NCI-H526 (cell line): ENCODE measurements around the gene SPSB3.

Experiments
- DNase-seq, 2 experiments: peaks; one replicate each; lab custom pipeline; 2025; lab: John Stamatoyannopoulos, UW

The SPSB3 gene

DNA sequence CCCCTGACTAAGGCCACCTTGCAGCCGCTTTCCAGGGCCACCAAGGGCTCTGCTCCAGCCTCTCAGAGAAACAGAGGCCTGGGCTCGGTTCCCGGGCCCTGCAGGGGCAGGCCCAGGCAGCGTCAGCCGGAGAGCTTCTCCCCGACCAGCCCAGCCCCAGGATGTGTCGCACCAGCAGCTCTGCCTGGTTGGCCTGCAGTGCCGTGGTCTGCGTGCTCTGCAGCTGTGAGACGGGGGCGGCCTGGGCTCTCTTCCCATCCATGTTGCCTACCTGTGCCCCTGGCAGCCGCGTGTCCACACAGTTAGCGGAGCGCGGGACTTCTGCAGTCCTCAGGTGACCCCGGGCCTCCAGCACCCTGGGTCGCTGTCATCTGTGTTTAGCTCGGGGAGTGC lies 6.3 kb upstream of the SPSB3 start:
- no peak for DNase-seq

DNA sequence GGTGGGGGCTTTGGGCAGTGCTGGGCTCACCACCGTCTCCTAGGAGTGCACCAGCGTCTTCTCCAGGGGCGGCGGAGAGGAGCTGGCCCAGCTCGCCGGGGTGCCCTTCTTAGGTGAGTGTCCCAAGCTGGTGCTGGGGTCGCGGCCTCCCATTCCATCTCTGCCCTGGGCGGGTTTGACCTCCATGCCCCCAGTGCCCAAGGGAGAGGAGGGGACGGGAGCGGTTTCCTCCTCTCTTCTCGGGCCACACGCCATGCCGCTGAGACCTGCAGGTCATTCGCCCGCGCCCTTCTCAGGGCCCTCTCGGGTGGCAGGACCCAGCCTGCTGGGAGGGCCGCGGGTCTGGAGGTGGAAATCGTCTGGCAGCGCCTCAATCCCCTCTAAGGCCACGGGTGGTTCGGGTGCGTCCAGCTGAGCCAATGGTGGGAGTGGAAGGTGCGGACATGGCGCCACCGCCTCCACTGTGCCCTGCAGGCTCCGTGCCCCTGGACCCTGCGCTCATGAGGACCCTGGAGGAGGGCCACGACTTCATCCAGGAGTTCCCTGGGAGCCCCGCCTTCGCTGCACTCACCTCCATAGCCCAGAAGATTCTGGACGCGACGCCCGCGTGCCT lies 5.8 kb upstream of the SPSB3 start:
- DNase-seq: no peak

DNA sequence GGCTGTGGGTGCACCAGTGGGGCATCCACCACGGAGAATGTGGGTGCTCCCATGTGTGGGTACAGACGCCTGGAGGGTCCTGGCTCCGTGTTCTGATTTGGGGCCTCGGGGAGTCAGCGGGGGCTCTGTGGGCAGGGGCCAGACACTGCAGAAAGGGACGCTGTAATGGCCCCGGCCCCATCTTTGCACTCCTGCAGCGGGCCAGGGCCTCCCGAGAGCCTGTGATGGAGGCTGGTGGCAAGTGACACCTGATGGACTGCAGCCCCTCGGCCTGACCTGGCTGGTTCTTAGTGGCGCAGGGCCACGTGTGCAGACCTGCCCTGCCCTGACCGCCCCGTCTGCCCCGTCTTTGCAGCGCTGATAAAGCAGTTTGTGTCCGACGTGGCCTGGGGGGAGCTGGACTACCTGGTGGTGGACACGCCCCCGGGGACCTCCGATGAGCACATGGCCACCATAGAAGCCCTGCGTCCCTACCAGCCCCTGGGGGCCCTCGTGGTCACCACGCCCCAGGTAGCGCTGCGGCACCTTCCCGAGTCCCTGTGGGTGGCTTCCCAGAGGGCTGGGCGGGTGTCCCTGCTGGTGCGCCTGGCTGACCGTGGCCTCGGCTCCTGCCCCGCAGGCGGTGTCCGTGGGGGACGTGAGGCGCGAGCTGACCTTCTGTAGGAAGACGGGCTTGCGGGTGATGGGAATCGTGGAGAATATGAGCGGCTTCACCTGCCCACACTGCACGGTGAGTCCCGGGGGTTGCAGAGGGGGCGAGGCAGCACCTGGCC lies 5.1 kb upstream of the SPSB3 start:
- no peak for DNase-seq

DNA sequence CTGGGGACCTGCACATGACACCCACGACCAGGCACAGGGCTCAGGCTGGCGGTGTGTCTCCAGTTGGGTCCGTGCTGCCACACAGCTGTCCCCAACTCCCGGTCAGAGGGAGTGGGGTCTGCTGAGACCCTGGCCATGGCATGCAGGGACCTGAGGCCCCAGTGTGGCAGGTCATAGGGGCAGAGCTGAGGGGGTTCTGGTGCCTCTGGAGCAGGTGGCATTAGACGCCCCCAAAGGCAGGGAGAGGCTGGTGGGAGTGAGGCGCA lies 4.6 kb upstream of the SPSB3 start:
- DNase-seq: no peak

DNA sequence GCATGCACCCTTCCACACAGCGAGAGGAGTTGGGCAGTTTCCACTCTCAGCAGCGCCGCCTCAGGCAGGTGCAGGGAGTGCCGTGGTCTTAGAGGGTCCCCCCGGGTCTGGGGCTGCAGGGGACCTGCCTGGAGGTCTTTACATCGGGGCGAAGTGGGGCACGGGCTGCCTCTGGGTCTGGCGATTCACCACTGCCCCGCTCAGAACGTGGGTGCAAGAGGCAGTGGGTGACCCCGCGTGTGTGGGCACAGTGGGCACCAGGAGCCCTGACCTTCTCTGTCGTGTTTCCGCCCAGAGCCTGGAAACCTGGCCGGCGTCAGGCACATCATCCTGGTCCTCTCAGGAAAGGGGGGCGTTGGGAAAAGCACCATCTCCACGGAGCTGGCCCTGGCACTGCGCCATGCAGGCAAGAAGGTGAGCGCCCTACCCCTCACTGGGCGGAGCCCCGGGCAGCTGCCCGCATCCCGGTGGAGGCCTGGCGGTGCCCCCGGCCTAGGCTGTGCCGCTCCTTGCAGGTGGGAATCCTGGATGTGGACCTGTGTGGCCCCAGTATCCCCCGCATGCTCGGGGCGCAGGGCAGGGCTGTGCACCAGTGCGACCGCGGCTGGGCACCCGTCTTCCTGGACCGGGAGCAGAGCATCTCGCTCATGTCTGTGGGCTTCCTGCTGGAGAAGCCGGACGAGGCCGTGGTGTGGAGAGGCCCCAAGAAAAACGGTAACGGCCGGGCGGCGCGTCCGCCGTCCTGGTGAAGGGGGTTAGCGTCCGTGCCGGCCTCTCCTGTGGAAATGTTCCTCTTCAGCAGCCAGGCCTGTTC lies 4.1 kb upstream of the SPSB3 start:
- DNase-seq: no peak

DNA sequence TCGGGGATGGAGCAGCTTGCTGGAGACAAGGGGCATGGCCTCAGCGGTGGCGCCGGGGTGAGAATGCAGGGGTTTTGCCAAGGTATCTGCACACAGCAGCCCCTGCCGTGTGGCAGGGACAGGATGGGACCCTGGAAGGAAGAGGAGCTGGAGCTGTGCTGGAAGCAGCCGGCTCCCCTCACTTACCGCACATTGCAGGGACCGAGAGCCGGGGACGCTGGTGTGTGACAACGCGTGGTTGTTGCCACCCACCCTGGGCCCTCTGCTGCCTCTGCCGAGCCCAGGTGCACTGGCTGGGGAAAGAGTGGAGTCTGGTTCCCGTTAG lies 3.4 kb upstream of the SPSB3 start:
- no peak for DNase-seq

- no peak for DNase-seq
Observed at GRCh38 chr16:1784977-1785845, 2.8 kb upstream of the SPSB3 start.

- no peak for DNase-seq
Observed at GRCh38 chr16:1781758-1782407, 488 bp downstream of the SPSB3 start.

DNA sequence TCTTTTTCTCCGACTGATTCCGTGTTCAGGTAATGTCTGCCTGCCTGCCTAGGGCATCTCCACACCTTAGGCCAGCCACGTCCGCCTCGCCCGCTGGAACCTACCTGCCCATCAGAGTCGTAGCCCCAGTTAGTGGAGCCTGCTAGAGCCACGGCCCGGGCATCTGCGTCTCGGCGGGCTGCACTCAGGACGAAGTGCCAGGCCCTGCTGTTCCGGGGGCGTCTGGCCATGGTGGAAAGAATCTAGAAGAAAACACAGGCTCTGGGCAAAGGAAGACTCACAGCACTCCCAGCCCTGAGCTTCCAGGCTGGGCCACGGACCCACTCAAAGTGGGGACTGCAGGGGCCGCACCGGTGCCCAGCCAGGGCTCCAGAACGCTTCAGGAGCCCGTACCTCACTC lies 1.1 kb downstream of the SPSB3 start:
- no peak for DNase-seq

- no peak for DNase-seq
Observed at GRCh38 chr16:1780677-1781072, 1.7 kb downstream of the SPSB3 start.

DNA sequence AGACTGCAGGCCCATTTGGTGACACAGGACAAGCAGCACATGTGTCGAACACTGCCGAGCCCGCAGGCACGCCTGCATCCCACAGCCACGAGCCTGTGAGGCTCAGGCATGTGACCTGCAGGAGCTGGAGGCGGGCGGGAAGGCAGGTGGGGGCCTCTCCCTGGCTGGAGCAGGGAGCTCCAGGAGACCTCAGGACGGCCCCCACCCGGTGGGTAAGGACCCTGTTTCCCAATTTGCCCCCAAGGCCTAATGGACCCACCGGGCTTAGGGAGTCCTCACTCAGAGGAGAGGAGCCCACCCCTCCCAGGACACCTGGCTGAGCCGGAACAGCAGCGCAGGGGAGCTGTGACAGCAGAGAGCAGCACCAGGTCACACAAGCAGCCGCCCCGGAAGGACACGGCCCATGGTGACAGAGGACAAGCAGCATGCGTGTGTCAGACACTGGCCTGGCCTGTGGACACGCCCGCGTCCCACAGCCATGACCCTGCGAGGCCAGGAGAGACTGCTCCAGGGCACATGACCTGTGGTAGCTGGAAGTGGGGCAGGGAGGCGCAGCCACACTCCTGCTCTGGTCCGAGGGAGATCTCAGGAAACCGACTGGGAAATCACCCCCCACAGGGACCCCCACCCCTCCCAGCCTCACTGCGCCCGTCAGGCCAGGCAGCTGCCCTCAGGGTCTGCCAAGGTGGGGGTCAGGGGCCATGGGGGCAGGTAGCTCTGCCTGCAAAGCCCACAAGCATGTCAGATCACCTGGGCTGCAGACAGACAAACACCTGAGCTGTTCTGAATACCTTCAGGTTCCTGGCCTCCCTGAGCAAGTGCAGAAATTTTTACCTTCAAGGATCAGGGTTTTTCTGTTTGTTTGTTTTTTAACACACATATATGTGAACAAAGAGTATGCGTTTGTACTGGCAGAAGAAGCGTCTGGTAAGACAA lies 2.4 kb downstream of the SPSB3 start:
- no peak for DNase-seq

- no peak for DNase-seq
Observed at GRCh38 chr16:1779234-1779701, 3.1 kb downstream of the SPSB3 start.

DNA sequence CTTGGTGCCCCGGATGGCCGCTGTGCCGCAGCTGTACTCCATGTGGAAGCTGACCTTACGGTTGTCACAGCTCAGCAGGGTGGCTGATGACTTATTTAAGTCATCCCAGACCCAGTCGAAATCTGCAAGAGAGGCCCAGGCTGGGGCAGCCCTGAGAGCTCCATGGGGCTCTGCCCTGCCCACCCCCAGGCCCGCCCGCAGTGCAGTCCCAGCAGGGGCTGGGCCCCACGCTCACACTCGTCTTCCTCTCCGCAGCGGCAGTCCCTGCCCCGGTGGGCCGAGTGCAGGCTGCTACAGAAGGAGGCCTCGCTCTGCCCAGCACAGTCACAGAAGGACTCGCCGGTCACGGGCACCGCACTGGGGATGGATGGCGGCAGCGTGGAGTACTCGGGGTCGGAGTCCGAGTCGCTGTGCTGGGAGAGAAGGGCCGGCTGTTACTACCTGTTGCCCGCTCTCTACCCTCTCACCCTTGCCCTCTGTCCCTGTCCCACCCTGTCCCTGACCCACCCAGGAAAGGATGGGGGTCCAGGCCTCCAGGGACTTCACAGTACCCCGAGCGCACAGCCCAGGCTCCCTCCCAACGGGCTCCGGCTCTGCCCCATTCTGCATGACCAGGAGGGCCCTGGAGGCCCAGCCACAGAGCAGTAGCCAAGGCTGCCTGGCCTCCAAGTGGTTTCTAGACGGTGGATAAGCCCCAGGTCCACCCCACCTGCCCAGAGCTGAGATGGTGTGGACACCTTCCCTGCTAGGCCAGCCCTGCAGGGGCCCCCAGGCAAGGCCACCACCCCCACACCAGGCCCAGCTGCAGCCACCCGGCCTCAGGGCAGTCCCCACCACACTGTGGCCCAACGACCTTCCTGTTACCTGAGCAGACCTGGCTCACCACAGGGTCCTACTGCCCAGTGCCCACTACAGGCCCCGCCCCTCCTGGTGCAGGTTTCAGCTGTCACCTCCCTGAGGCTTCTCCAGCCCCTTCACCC lies 3.9 kb downstream of the SPSB3 start:
- no peak for DNase-seq

DNA sequence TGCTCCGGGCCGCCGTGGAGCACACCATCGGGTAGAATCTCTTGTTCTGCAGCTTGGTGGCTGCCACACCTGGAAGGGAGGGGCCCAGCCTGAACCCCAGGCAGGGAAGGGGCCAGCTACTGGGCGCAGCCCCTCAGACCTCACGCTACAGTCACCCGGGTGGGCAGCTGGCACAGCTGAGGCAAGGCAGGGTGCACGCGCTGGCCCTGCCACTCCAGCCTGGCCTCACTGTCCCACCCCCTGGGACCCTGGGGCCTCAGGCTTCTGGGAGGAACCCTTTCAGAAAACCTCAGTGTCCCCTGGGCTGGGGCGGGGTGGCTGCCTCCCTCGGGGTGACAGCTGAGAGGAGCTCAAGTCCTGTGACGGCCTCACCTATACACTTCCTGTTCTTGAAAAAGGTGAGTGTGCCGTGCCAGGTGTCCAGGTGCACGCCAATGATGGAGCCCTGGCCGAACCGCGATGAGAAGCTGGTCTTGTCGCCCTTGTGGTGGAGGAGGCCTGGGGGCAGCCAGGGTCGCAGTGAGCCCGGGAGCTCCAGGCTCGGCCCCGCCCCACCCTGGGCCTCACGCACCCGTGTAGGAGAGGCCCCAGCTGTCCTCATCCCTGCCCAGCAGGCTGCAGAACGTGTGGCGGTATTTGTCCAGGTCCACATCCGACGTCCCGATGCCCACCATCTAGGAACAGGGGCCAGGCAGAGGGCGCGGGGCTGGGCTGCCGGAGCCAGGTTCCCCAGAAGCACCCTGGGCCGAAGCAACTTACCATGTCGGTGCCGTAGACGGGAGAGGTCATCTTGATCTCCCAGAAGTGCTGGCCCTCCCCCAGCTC lies 4.8 kb downstream of the SPSB3 start:
- no peak for DNase-seq

DNA sequence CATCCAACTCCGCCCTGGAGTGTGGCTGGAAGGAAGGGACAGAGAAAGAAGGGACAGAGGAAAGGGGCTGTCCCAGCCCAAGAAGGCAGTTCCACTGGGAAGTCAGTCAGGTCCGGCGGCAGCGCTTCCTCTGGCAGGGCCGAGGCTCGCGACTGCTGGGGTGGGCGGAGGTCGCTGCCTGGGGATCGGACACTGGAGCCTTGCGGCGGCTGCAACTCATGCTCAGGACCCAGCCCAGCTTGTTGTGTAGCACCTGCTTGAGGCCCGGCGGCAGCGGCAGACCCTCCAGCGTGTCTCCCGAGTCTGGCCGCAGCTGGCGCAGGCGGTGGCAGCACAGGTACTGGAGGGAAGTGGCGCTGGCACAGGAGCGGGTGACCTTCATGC lies 5.4 kb downstream of the SPSB3 start:
- no peak for DNase-seq

- DNase-seq: no peak
Observed at GRCh38 chr16:1776672-1776955, 5.8 kb downstream of the SPSB3 start.

DNA sequence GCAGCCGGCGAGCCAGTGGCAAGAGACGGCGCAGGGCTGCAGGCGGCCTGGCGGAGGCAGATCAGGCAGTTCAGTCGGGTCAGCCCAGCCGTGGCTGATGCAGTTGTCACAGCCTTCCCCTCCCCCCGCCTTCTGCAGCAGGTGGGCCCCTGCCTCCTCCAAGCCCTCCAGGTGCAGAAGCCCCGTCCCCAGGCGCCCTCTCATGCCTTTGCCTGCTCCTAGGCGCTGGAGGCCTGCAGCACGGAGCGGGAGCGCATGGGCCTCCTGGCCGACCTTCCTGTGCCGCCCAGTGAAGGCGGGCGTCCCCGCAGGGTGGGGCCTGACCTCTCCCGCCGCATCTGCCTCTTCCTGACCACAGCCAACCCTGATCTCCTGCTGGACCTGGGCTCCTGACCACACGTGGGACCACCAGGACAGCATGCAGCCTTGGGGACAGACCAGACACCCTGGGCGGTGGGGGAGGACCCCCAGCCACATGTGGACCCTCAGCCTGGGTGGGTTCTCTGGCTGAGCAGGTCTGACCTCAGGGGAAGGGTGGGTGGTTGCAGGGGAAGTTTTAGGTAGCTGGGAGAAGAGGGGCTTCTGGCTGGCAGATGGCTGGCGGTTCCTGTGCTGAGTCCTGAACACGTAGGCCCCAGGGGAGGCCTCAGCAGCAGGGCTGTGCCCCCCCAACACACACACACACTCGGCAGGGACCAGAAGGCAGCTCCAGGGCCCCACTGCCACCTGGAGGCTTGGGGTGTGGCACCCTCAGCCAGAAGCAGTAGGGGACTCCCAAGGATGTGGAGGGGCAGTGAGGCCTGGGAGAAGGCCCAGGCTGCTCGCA lies 6.3 kb downstream of the SPSB3 start:
- DNase-seq: no peak
